C4-2B (cell line): ENCODE measurements around the gene TRPV4.

Experiments used
- CTCF ChIP-seq: fragments of 450-650 bp; conservative IDR thresholded peaks from 2 replicates; pipeline ENCODE4 v1.5.1; 2017; ENCODE audit warnings: mild to moderate bottlenecking
- ZFX ChIP-seq: fragments of 450-650 bp; IDR thresholded peaks from 2 replicates; pipeline ENCODE4 v1.6.1; 2017

GRCh38 chr12:109753959-109754358 lies 79.2 kb downstream of the TRPV4 start:
- no peak for TF ChIP-seq CTCF
- TF ChIP-seq ZFX: no peak
